NCI-H2029 treated with DMSO at 0.1 percent for 48 hours (cell line): ENCODE data around the gene LRRC28.

Source experiments
- DNase-seq: peaks from one replicate; lab custom pipeline; 2025; lab: John Stamatoyannopoulos, UW

LRRC28 gene

DNA sequence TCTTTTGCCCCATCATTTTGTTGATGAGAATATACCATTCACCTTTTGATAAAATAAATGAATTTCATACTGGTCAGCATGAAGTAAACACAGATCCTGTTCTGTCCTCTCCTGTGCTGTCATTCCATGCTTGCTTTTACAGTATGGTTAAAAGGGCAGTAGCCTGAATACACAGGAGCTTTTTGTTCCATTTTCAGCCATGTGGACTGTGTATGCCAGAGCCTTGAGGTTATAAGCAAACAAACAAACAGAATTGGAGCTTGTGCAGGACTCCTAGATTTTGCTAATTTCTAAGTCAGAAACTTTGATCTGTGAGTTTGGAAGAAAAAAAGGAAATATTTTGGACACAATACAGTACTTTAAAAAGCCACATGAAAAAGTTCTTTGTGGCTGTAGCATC, 91.9 kb downstream of the LRRC28 start:
- no peak for DNase-seq

DNA sequence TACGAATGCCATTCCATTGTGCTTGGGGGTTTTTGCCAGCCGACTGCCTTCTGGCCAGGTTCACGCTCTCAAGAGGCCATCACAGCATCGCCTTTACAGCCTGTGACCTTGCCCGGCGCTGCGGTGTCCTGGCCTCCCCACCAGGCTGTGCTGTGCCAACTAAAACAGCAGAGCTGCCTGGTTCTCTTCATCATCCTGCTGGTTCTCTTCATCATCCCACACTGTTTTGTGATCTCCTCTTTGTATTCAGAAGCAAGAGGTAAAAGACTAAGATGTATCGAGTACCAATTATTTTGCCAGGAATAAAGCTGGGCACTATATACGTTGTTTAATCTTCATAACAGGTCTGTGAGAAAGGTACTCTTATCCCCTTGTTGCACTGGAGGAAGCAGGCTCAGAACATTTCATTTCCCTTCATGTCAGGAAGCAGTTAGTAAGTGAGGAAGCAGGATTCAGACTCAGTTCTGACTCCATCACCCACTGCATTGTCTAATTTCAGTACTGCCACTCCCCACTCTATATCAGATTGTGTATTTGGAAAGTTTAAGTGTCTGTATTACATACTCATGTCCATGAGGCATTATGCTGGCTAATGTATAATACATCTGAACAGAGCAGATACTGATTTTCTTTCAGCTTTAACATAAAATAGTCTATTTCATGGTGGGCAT, 92.7 kb downstream of the LRRC28 start:
- DNase-seq, result no peak

- no peak for DNase-seq
These were observed 93.4 kb downstream of the LRRC28 start for GRCh38 chr15:99344639-99345038.

DNA sequence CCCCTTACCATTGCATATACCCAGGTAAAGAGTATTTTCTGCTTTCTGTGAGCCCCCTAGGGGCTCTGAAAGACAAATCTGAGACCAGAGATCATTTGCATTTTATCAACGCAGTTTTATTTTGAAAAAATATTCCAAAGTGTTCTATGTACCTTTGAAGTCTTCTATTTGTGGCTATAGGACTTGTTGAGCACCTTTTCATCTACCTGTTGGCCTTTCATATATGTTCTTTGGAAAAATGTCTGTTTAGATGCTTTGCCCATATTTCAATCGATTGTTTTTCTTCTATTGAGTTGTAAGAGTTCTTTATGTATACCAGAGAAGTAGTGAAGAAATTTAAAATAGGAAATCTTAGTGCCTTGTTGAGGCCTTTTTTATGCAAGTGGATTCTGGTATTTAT, 94.0 kb downstream of the LRRC28 start:
- DNase-seq, result no peak

DNA sequence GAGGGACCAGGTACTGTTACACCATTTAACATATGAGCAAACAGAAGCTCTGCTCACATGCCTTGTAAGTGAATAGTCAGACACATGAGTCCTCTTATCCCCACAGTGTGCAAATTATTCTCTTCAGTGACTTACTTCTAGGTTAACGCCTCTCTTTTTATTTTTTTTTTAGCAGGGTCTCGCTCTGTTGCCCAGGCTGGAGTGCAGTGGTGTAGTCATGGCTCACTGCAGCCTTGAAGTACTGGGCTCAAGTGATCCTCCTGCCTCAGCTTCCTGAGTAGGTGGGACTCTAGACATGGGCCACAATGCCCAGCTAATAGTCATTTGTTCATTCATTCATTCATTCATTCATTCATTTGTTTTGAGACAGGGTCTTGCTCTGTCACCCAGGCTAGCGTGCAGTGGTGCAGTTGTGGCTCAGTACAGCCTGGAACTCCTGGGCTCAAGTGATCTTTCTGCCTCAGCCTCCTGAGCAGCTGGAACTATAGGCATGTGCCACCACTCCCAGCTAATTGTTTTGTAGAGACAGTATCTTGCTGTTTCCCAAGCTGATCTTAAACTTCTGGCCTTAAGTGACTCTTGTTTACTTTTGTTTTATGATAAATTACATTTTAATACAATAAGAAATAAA, 94.7 kb downstream of the LRRC28 start:
- DNase-seq, result no peak

GRCh38 chr15:99347574-99347973, 96.3 kb downstream of the LRRC28 start:
- no peak for DNase-seq

- no peak for DNase-seq
These were observed 97.1 kb downstream of the LRRC28 start for GRCh38 chr15:99348412-99348811.

DNA sequence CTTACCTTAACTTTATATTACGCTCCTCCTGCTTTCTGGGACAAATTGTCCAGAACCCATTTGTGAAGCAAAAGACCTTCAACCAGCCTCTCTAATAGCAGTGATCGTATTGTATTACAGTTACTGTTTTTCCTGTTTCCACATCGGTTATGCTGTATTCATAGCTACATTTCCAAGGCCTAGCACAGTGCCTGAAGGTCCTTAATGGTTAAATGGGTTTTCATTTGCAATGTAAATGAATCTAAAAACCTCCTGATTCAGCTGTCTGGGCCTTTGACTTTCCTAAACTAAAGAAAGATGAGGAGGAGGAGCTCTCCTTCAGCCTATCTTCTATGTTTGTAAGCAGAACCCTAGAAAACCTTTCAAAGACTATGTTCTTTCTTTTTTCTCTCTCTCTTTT, 99.1 kb downstream of the LRRC28 start:
- DNase-seq, result no peak

DNA sequence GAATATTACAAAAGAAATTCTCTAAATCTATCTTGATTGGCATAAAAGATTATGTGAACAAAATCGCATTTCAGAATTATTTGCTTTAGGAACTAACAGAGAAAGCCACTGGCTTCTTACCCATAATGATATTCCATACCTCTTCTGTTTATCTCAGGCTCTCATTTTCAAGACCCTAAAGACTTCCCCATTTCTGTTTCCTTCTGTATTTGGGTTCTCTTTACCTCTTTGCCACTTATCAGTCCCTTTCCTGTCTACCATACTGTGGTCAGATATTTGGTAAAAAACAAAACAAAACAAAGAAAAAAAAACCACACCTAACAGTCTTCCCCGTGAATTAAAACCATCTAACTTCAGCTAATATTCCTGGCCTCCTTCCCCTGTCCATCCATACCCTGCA, 108.5 kb downstream of the LRRC28 start:
- DNase-seq, result no peak

DNA sequence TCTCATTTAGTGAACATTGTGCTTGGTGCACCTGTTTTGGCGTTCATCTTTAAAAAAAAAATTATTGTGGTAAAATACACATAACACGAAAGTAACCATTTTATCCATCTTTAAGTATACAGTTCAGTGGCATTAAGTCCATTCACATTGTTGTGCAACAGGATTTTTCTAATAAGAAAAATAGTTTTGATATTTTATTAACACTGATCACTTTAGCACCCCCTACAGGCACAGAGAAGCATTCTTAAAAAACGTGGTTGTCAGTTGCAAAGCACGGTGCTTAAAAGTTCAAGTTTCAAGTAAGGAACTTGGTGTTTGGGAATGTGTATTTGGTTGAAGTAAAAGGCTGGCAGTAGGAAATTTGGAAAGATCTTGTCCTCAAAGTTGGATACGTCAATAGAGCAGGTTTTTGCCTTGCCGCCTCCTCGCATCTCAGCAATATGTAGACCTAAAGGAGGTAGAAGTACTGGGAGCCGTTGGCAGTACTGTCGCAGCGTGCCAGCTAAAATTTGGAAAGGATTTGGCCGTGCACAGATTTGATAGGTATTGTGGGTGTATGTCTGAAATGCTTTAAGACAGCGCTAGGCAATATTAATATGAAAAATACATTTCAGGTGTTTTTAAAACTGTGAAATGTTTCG, 110.4 kb downstream of the LRRC28 start:
- DNase-seq, result no peak

DNA sequence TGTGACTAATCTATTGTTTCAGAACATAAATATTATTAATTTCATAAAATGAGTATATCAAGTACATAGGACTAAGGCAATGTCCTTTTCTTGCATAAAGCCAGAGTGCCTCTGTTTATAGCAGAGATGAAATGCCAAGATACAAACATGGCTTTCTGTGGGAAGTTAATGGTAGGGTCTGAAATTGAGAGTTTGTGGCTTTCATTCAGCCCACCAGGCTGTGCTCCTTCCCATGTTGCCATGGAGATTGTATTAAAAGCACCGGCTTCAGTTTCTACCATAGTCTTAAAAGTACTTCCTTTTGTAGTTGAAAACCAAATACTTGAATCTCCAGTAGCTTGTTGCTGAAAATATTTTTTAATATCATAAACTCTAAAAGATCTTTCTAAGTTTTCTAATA, 114.0 kb downstream of the LRRC28 start:
- DNase-seq, result no peak

- no peak for DNase-seq
These were observed 114.7 kb downstream of the LRRC28 start for GRCh38 chr15:99366013-99366412.

- DNase-seq, result no peak
These were observed 117.5 kb downstream of the LRRC28 start for GRCh38 chr15:99368743-99369142.

GRCh38 chr15:99369196-99369595, 117.9 kb downstream of the LRRC28 start:
- no peak for DNase-seq

DNA sequence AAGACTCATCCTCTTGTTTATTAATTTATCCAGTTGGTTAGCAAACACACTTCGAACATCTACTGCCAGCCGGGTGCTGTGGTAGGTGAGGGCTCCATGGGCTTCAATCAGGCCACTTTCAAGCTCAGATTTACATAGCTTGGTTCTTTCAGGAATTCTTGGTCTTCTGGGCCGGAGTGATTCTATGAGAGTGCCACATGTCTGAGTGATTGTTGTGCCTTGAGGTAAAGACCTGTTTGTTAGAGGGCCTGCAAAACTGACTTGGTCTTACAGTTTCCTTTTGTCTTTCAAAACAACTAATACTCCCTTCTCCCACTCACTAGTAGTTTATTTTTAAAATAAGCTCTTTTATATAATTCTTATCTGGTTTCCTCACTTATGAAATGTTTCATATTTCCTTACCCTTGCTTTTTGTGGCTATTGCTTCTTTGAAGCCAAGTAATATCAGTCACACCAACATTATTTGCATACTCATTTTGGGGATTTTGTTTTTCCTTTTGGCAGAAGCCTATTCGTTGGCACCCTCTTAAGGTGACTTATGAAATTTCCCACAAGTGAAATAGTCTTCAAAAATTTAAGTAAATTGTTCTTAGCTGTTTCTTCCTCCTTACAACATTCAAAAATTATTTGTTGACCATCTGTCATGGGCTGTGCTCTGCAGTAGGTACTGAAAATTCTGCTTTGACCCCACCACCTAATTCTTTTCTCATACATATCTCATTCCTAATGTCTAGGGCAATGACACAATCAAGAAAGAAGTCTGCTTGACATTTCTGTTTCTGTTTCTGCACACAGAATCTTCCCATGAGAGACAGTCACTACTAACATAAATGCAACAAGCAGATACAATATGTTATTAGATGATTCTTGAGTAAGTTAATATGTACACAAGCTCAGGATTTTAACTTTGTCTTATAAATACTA, 120.2 kb downstream of the LRRC28 start:
- no peak for DNase-seq

GRCh38 chr15:99385005-99385669, 133.9 kb downstream of the LRRC28 start:
- DNase-seq, result no peak

DNA sequence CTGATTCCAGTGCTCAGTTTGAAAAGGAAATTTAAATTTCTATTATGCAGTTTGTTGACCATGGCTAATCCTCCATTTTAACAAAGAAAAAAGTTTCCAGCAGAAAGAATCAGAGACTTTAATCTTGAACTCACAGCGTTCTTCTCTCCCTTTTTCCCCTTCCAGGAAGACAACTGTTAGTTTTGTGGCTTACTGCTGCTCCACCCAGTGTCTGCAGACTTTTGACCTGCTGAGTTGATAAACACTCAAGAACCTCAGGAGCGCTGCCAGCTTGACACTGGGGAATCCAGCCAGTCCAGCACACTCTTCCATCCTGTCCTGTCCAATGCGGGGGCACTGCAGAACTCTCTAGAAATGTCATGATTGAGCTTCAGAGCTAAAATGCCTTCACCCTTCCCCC, 134.6 kb downstream of the LRRC28 start:
- no peak for DNase-seq

DNA sequence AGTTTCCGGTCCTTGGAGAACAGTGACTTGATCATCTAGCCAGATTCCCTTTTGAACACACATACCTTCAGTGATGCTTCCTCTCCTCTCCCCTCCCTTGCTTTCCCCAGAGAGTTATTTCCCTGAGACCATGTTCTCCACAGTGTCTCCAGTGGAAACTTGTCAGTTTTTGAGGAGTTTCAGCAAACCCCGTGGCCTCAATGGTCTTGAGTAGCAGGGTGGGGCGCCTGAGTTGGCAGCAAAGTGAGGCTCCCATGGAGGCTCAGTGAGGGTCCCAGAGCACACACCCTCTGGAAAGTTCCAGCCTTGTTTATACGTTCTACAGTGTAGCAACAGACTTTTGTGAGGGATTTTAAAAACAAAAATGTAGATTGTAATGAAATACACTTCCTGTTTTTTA, 135.1 kb downstream of the LRRC28 start:
- DNase-seq, result no peak

DNA sequence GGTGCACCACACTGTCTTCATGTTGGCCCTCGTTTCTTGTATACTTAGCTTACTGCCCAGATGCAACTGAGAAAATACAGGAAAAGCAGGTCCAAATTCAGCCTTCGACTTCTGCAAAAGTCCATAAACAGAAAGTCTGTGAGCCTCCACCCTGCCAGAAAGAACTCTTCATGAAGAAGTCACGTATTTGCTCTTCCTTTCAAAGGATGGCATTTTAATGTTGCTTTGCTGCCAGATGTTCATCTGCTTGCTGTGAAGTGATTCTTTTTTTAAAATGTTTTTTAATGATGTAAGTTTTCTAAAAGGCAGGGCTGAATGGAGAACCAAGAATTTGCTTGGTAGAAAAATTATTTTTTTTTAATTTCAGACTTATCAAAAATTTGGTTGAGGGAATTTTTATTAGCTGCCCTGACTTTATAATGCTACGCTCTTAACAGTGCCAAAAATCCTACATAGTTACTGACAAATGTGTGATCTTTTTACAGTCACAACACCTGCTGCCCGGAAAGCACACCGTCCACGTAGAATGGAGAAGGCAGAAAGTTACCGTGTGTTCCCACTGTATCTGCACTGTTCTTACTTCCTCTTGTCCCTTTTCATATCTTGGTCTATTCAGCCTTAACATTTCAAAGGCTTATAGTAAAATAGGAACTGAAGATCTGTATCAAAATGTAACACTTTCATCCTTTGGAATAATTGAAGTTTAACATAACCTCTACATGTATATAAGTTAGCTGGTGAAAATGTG, 136.3 kb downstream of the LRRC28 start:
- no peak for DNase-seq

GRCh38 chr15:99390667-99391066, 139.4 kb downstream of the LRRC28 start:
- no peak for DNase-seq

DNA sequence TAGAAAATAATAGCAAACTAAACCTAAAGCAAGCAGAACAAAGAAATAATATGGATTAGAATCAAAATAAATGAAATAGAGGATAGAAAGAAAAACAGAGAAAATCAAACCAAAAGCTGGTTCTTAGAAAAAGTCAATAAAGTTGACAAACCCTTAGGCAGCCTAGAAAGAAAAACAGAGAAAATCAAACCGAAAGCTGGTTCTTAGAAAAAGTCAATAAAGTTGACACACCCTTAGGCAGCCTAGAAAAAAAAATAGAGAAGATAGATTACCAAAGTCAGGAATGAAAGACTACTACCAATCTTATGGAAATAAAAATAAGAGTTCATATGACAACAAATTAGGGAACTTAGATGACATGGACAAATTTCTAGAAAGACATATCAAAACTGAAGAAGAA, 142.4 kb downstream of the LRRC28 start:
- no peak for DNase-seq
